ENCODE data around the gene TMEFF1.
A peak's percentile ranks its signal among the peaks of the same experiment; 100 is the strongest.
"Not testable (repeated sequence)": the region's sequence is repeated elsewhere in the genome, so short reads cannot be mapped to it uniquely, and the experiment has no call there.

TMEFF1 gene

DNA sequence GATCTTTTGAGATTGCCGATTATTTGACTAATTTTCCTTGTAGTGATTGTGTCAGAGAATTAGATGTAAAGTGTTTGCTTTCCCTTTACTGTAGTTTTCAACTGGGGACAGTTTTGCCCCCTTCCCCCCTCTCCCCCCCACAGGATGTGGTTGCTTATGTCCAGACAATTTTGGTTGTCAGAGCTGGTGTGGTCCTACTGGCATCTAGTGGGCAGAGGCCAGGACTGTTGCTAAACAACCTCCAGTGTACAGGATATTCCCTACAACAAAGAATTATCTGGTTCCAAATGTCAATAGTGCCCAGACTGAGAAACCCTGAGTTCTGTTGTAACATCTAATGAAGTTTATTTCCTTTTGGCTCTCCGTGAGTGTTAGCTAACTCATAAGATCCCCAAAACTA is 20.0 kb downstream of the TMEFF1 start:
- no peak for DNase-seq (ENCODE audit: low read depth)

- no peak for DNase-seq (ENCODE audit: low read depth)
Observed at GRCh38 chr9:100498592-100498991, 25.6 kb downstream of the TMEFF1 start.

- no peak for DNase-seq (ENCODE audit: low read depth)
Observed at GRCh38 chr9:100499460-100499859, 26.5 kb downstream of the TMEFF1 start.

- no peak for DNase-seq (ENCODE audit: low read depth)
Observed at GRCh38 chr9:100499866-100500265, 26.9 kb downstream of the TMEFF1 start.

DNA sequence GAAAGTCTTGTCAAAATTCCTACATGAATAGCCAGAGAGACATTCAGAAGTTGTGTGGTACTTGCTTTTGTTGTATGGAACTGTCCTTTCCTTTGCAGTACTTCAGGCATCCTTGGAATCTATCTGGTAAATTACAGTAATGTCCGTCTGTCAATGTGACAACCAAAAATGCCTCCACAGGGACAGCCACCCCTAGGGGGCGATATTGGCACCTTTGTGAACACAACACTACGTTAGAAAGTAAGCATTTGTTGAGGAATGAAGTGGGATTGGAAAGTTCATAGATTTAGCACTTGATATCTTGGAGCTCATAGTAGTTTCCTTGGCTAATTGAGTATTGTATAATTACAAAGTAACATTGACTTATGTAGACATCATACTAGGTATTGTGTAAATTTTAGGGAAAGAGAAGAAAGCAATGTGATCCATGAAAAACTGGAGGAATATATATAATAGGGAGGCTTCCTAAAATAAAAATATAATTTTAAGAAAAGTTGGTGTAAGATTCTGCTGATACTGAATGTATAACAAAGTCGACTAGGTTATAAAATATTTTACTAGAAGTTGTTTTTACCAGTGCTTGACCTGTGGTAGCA is 32.7 kb downstream of the TMEFF1 start:
- DNase-seq (ENCODE audit: low read depth), result no peak

- DNase-seq (ENCODE audit: low read depth), result not testable (repeated sequence)
Observed at GRCh38 chr9:100507350-100507749, 34.4 kb downstream of the TMEFF1 start.

DNA sequence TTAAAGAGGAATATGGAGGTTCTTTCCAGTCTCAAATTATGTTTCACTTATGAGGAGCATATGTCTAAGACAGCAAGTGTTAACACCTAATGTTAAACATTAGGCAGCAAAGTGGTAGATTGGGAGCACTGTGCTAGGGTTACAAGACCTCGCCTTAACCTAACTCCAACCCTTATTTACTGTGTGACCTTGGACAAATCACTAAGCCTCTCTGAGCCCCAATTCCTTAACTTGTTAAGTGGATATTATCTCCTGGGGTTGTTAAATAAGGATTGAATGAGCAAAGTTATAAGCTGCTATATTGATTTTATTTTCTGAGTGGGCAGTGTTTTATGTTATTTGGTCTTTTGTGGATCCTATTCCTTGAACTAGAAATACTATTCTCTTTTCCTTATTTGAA is 38.3 kb downstream of the TMEFF1 start:
- DNase-seq (ENCODE audit: low read depth), result no peak

GRCh38 chr9:100515578-100516494 is 42.9 kb downstream of the TMEFF1 start:
- no peak for DNase-seq (ENCODE audit: low read depth)

DNA sequence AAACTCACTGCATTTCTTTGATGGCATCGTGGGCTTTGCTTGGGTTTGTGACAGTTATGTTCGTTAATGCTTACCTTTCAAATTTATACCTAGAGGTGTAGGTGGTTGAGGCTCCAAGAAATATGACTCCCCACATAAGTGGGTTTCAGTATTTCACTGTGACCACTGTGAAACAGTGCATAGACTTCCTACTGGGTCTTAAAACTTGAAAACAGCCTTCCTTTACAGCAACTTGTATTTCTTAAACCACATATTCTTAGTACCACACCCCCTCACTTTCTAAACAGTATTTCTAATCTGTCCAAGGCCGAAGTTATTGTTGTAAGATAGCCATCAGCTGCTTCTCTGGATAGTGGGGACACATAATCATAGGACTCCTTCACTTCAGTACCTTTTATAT is 48.3 kb downstream of the TMEFF1 start:
- no peak for DNase-seq (ENCODE audit: low read depth)

- DNase-seq (ENCODE audit: low read depth), result no peak
Observed at GRCh38 chr9:100525563-100525962, 52.6 kb downstream of the TMEFF1 start.

- not testable (repeated sequence) for DNase-seq (ENCODE audit: low read depth)
Observed at GRCh38 chr9:100527180-100527794, 54.3 kb downstream of the TMEFF1 start.

DNA sequence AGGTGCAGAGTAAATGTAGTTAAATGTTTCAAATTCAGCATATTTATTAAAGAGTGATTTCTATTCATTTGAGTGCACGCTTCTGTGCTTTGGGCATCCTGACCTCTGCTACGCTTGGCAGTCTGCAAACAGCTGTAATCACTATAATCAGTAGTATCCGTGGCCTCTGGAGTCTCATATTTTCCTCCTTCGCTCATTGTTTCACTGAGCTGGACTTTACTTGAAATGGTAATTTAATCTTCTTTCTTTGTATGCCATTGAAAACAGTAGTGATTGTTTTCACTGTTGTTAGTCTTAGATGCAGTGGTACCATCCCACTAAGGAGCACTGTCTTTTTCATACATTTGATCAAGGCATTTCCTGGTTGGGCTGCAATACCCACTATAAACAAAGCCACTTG is 61.5 kb downstream of the TMEFF1 start:
- DNase-seq (ENCODE audit: low read depth), result no peak

DNA sequence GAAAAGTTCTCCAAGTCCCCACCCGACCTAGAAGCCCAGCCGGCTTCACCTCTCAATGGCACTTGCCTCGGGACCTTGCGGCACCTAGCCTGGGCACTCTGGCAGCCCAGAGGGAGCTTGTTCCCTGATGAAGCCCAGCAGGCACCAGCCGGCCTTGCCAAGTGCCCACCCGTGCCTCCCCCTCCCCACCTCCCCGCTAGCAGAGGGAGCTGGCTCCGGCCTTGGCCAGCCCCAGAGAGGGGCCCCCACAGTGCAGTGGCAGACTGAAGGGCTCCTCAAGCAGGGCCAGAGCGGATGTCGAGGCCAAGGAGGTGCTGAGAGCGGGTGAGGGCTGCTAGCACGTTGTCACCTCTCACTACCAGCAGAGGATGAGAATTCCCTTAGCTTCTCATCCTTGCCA is 67.4 kb downstream of the TMEFF1 start:
- DNase-seq (ENCODE audit: low read depth), result no peak

DNA sequence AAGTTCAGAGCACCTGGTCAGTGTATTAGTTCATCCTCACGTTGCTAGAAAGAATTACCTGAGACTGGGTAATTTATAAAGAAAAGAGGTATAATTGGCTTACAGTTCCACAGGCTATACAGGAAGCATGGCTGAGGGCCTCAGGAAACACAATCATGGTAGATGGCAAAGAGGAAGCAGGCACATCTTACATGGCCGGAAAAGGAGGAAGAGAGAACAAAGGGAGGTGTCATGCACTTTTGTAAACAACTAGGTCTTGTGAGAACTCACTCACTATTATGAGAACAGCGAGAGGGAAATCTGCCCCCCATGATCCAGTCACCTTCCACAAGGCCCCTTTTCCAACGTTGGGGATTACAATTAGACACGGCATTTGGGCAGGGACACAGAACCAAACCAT is 76.1 kb downstream of the TMEFF1 start:
- no peak for DNase-seq (ENCODE audit: low read depth)

DNA sequence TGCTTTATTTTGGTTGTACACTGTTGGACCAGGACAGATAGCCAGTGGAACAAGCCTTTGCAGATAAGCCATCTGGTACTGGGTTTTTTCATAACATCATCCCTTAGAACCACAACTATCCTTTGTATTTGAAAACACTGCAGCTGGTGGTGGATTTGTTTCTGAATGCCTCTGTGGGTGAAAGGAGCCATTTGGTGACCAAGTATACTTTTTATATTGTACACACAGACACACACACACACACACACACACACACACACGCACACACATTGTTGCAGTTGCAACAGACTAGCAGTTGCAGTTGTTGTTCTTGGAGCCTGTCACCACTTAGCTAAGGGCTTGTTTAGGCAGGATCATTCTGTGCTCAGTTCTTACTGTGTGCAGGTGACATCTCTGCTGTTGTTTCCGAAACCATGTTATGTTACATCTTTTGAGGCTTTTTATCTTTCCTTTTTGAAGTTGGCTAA is 82.0 kb downstream of the TMEFF1 start:
- DNase-seq (ENCODE audit: low read depth), result no peak

DNA sequence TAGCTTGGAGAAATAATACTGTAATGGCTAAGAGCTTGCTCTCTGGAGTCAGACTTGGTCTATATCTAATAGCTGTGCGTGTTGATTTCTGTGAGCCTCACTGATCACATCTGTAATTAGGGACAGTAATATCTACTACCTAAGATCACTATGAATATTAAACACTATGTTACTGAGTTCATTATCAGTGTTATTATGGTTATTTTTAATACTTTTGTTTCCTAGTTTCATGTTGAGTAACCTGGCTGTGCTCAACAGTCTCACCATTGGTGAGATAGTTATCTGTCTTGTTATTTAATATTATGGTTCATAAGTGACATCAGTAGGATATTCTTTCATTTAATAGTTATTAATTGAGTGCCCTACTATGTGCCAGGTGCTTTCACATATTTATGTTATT is 82.5 kb downstream of the TMEFF1 start:
- no peak for DNase-seq (ENCODE audit: low read depth)

- no peak for DNase-seq (ENCODE audit: low read depth)
Observed at GRCh38 chr9:100557053-100557452, 84.1 kb downstream of the TMEFF1 start.

DNA sequence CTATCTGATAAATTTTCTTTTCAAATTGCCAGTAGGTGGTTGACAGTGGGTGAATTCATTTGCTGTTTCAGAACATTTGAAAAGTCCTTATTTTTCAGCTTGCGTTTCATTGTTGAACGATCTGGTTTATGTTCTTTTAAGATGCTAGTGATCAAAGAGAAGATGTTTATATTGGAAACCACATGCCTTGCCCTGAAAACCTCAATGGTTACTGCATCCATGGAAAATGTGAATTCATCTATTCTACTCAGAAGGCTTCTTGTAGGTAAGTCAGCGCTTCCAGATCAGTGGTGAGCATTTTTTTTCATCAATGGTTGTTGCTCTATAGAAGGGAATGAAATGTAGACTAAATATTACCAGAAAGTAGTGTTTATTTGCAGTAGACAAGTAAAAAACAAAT is 88.3 kb downstream of the TMEFF1 start:
- DNase-seq (ENCODE audit: low read depth), result peak; percentile 52

GRCh38 chr9:100567856-100568255 is 94.9 kb downstream of the TMEFF1 start:
- no peak for DNase-seq (ENCODE audit: low read depth)

DNA sequence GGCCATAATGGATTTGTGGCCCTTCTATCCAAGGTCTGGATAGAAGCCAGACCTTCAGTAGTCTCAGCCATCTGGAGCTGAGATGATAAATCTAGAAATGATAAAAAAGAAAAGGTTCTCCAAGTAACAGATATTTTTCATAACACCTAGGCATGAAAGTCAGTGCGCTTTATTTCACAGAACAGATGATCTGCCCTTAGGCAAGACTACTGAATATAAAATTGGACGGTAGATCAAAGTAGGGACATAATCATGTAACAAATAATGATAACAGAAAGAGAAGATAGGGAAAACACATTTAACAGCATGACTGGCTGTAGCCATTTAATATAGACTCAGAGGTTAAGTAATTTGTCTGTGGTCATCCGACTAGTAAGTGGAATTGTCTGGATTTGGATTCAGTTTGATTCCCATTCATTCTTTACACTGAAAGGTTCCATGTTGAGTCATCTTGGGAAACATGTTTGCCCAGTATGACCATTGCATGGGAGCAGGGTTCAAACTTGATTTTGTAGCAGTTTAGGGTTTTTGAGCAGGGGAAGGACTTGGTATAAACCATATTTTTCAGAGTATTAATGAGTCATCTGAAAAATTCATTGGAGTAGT is 100.8 kb downstream of the TMEFF1 start:
- DNase-seq (ENCODE audit: low read depth), result no peak

DNA sequence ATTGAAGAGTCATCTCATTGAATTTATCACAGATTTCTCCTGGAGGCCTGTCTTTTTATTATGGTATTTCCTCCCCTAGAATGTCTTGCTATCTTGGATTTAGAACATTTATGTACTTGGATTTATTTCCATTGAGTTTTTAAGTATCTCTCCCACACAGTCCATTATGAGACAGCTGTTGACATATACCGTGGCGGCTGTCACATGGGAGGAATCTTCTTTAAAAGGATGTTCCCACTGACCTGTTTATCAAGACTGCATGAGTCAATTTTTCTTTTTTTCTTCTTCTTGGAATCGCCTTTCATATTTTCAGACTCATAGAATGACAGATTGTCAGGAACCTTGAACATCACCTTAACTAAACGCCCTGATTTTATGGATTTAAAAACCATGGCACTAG is 102.1 kb downstream of the TMEFF1 start:
- no peak for DNase-seq (ENCODE audit: low read depth)

DNA sequence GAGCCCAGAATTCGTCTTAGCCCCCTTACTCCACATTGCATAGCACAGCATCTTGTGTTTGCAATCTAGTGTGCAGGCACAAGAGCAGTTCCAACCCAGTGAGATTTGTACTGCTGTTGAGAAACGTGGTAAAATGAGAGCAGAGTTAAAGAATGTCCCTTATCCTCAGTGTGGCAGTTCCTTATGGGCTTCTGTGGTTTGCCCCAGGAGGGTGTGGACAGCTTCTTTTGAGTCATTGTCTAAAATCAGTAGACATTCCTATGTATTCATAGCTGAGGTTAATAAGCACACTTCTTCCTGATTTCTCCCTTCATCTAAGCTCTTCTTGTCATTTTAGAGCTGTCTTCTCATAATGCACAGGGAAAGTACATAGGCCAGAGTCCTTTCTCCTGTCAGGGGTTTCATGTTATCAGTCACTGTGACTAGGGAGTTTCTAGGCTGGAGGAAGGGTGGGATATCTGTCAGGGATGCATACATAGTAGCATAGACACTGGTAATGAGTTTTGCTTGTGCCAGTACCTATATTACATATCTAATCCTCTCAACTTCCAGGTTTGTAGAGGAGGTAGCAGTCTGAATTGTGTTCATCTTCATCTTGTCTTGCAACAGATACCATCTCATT is 102.9 kb downstream of the TMEFF1 start:
- DNase-seq (ENCODE audit: low read depth), result no peak

Data from non-pigmented ciliary epithelial cell (primary cell).